SHP77 (cell line): ENCODE measurements around the gene FKBP7.
"Not testable (repeated sequence)": the region's sequence is repeated elsewhere in the genome, so short reads cannot be mapped to it uniquely, and the experiment has no call there.

Experiments
- DNase-seq, 2 experiments: peaks; one replicate each; lab custom pipeline; 2025; lab: John Stamatoyannopoulos, UW

FKBP7 gene

GRCh38 chr2:178485356-178485755 is 7.0 kb upstream of the FKBP7 start:
- no peak for DNase-seq

- DNase-seq: peak; percentile 35 to 50
These were observed 6.0 kb upstream of the FKBP7 start for GRCh38 chr2:178484245-178485041.

GRCh38 chr2:178482437-178482836 is 4.0 kb upstream of the FKBP7 start:
- no peak for DNase-seq

GRCh38 chr2:178480227-178481181 is 2.1 kb upstream of the FKBP7 start, which contains the start of gene PLEKHA3:
PLEKHA3 (plus strand) TSS chr2:178480457; CDS start chr2:178480870, 413 bp downstream.
- peak; percentile 75 to 92 for DNase-seq

GRCh38 chr2:178479758-178480226 is 1.4 kb upstream of the FKBP7 start:
- no peak for DNase-seq

- no peak for DNase-seq
These were observed 846 bp upstream of the FKBP7 start for GRCh38 chr2:178479275-178479616.

- peak in 1 of 2 experiments; percentile 1 for DNase-seq
These were observed 316 bp downstream of the FKBP7 start for GRCh38 chr2:178478130-178478438.

- no peak for DNase-seq
These were observed 814 bp downstream of the FKBP7 start for GRCh38 chr2:178477443-178478129.

- DNase-seq: no peak
These were observed 1.9 kb downstream of the FKBP7 start for GRCh38 chr2:178476477-178476876.

GRCh38 chr2:178474560-178474959 is 3.8 kb downstream of the FKBP7 start:
- DNase-seq: no peak

GRCh38 chr2:178473931-178474330 is 4.5 kb downstream of the FKBP7 start:
- no peak for DNase-seq

- DNase-seq: no peak
These were observed 5.0 kb downstream of the FKBP7 start for GRCh38 chr2:178473373-178473772.

GRCh38 chr2:178471313-178471712 is 7.1 kb downstream of the FKBP7 start:
- not testable (repeated sequence) for DNase-seq

- no peak for DNase-seq
These were observed 9.1 kb downstream of the FKBP7 start for GRCh38 chr2:178469219-178469849.

- no peak for DNase-seq
These were observed 21.0 kb downstream of the FKBP7 start for GRCh38 chr2:178457390-178457886.

- DNase-seq: no peak
These were observed 22.5 kb downstream of the FKBP7 start for GRCh38 chr2:178455947-178456346.

GRCh38 chr2:178452870-178453269 is 25.5 kb downstream of the FKBP7 start:
- DNase-seq: no peak

GRCh38 chr2:178452334-178452733 is 26.1 kb downstream of the FKBP7 start:
- no peak for DNase-seq

- peak; percentile 81 to 82 for DNase-seq
These were observed 27.4 kb downstream of the FKBP7 start, which contains the start of the genes PJVK and PRKRA for GRCh38 chr2:178450774-178451525. PJVK (plus strand) TSS chr2:178451378; CDS start chr2:178453410, 2,032 bp downstream. PRKRA (minus strand) TSS chr2:178451175; CDS start chr2:178451030, 145 bp downstream.

GRCh38 chr2:178450524-178450773 is 28.0 kb downstream of the FKBP7 start:
- DNase-seq: peak in 1 of 2 experiments; percentile 63
